HG03432 (cell line): ENCODE data around the gene SMARCA4.

Source experiments
- ATAC-seq: cut with Tn5 transposase; IDR thresholded peaks from one replicate; pipeline ENCODE4 v1.9.1; 2021; ENCODE audit warnings: mild to moderate bottlenecking, moderate library complexity; ENCODE audit not compliant: unreplicated experiment

The SMARCA4 gene

DNA sequence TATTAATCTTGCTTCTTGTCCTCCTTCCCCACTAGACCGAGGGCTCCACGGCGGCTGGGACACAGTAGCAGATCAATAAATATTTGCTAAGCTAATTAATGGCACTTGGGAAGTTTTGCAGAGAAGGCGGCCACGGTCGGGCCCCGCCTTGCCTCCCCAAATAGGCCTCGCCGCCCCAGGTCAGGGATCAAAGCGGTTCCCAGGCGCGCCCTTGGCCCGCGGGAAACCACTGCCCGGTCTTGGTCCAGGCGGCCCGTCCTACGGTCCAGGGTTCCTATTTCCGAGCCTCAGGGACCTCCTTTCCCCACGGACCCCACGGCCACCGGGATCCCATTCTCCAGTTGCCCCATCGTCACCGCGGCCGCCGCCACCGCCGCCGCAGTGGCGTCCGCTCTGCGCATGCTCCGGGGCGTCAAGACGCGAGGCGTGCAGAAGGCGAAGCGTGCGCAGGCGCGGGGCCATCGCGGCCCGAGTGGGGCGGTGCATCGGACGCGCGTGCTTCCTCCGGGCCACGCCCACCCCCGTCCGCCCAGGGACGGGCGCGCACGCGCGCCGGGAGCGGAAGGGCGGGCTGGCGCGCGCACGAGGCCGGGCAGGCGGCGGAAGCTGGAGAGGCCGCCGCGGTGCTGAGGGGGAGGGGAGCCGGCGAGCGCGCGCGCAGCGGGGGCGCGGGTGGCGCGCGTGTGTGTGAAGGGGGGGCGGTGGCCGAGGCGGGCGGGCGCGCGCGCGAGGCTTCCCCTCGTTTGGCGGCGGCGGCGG is at the start of gene SMARCA4:
SMARCA4 (plus strand) TSS at position 717 of the 759 bp plus-strand sequence. CDS start 23,122 bp downstream, outside the sequence.
- peak; percentile 79 for ATAC-seq

DNA sequence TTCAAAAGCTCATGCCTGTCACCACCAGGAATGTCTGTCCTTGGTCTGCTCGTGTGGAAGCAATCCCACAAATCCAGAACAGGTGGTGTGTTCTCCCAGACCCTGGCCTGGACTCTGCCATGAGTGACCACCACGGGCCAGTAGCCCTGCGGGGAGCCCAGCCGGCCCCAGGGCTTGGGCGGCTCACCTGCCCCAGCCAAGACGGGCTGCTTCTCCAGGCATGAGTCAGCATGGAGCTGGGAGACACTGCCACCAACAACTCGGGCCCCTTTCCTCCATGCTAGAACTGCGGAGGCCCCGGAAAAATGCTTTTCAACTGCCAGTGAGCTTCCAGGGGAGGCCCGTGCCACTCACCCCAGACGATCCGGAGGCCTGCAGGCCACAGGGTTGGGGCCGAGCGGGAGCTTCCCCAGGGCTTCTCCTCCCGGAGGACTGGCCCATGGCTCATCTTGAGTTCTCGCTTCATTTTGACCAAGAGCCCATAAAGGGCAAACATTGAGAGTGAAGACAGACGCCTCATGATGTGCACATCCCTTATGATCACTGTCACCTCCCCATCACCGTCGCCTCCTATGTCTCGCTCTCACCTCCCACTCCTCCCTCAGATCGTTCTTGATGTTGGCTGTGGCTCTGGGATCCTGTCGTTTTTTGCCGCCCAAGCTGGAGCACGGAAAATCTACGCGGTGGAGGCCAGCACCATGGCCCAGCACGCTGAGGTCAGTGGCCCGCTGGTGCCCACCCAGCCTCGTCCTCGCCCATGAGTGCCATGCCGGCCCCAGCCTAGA is 49.1 kb upstream of the SMARCA4 start:
- no peak for ATAC-seq

DNA sequence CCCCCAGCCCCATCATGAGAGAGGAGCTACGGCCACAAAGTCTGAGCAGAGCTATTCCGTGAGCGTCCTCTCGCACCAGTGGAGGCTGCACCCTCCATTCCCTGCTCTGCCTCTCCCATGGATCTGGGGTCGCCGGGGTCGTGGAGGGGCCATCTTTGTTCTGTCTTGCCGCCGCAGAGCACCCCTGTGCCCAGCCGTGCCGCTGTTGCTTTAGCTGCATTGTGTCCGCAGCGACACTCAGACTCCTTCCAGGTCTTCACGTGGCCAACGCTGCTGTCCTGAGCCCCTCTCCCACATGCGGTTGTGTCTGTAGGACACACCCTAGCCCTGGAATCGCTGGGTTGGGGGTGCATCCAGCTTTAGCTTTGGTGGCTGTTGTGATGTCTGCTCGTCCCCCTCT is 48.2 kb upstream of the SMARCA4 start:
- ATAC-seq, result no peak

DNA sequence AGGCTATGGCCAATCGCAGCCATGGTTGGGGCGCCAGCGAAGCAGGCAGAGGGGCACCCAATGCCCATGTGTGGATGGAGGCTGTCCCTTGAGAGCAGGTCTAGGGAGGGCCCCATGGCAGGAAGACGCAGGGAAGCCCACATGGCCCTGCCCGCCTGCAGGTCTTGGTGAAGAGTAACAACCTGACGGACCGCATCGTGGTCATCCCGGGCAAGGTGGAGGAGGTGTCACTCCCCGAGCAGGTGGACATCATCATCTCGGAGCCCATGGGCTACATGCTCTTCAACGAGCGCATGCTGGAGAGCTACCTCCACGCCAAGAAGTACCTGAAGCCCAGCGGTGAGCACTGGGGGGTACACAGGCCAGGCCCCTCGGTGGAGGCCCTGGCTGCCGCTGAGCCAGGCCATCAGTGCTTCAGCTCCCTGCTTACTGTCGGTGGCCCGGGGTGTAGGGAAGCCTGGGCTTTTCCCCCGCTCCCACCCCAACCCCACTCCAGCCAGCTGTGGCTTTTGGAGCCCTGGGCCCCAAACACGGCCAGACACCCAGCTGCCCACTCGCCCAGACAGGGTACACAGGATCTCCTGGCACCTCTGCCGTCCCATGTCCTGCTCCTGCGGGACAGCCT is 47.0 kb upstream of the SMARCA4 start:
- ATAC-seq, result no peak

DNA sequence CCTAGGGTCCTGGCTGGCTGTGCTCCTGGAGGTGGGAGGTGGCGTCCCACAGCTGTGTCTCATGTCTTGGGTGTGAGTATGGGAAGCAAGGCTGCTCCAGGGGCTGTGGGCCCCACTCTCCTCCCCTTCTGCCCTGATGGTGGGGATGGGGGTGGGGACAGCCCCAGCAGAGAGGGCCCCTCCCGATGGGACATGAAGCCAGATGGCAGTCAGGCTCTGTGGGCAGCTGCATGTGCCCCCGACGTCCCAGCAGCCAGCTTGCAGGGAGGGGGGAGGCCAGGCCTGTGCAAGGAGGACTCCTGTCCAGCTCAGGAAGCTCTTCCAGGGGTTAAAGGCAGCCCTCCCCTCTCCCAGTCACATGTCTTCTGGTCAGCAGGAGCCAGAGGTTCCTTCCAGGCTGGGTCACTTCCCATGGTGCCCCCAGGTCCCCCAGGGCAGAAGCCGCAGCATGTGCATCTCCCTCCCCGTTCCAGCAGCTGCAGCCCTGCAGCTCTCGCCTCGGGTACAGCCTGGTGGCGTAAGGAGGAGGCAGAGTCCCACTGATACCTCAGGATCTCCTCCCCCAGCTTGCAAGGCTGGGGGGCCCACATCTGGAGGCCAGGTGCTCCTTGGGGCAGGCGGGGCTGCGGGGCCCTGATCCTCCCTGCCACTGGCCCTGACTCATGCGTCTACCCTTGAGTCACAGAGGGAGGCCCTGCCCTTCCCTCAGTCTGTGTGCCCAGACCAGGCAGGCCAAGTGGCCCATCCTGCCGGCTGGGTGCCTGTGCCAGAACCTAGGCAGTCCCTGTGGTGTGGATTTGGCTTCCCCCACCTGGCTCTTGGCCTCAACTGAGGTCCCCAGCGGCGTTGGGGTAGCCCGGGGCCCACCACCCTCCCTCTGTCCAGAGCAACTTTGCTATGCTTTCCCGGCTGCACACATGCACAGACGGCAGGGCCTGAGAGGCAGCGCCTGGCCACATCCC is 45.4 kb upstream of the SMARCA4 start:
- ATAC-seq, result no peak

DNA sequence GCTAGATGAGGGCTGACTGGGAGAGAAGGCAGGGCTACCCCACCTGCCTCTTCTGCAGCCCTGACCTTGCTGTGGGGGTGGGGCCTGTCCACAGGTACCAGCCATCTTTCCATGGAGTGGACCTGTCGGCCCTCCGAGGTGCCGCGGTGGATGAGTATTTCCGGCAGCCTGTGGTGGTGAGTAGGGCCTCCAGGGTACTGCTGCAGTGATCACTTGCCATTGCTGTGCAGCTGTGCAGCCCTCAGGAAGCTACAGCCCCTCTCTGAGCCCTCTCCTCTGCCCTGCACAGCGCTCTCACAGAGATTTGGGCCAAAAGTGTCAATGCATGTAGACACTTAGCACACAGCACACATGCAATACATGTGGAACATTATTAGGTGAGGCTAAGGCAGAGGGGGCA is 44.2 kb upstream of the SMARCA4 start:
- no peak for ATAC-seq

DNA sequence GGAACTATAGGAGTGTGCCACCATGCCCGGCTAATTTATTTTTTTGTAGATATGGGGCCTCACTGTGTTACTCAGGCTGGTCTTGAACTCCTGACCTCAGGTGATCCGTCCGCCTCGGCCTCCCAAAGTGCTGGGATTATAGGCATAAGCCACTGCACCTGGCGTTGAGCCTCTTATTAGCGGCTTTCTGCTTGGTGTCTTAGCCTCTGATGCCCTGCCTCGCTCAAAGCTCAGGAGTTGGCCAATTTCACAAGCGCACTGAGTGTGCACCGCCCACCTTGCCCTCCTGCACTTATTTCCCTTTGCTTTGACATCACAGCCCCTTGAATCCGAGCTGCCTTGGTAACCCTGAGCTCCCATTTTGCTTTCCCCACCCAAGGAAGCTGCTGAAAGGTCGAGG is 42.5 kb upstream of the SMARCA4 start:
- no peak for ATAC-seq

DNA sequence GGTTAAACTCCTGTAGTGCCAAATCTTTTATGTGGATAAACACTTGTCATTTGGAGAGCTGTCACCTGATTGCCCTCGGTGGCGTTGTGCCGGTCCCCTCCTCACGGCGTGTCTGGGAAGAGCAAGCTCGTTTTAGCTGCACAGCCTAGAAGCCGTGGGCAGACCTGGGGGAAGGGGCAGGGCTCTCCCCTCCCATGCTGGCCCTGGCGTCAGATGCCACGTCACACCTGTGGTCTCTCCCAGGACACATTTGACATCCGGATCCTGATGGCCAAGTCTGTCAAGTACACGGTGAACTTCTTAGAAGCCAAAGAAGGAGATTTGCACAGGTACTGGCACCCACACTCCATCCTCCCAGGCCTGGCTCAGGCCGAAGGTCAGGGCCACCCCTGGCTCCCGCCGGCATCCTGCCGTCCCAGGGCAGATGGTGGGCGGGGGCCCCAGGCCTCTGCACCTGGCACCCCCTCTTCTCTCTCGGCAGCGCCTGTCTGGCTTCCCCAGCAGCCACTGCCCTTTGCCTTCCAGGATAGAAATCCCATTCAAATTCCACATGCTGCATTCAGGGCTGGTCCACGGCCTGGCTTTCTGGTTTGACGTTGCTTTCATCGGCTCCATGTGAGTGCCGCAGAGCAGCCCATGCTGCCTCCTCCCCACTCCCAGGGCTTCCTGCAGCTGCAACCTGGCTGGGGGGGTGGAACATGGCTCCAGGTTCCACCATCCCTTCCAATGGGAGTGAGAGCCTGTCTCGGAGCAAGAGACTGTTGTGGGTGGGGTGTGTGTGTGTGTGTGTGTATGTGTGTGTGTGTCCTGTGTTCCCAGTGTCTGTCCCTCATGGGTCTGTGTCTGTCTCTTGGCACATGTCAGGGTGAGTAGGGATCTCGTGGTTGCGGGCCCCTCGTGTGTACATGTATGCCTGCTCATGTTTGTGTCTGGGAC is 41.2 kb upstream of the SMARCA4 start:
- ATAC-seq, result no peak

DNA sequence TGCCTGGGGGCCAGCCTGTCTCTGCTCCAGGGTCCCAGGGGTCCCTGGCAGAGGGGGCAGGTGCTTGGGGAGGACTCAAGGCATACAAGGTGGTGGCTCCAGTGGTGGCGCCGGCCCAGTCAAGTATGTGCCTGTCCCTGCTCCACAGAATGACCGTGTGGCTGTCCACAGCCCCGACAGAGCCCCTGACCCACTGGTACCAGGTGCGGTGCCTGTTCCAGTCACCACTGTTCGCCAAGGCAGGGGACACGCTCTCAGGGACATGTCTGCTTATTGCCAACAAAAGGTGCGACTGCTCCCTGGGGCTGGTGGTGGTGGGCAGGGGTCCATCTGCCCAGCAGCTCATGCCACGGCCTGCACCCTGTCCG is 40.6 kb upstream of the SMARCA4 start:
- ATAC-seq, result no peak

DNA sequence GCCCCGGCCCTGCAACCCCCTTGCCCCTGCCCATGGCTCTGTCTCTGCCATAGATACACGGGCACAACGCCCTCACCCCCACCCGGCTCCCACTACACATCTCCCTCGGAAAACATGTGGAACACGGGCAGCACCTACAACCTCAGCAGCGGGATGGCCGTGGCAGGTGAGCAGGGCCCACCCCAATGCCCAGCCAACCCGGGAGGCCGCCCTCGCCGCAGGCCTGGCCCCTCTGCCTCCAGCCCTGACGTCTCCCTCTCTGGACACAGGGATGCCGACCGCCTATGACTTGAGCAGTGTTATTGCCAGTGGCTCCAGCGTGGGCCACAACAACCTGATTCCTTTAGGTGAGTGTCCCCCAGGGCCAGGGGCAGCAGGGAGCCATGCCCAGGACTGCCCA is 40.0 kb upstream of the SMARCA4 start:
- no peak for ATAC-seq

DNA sequence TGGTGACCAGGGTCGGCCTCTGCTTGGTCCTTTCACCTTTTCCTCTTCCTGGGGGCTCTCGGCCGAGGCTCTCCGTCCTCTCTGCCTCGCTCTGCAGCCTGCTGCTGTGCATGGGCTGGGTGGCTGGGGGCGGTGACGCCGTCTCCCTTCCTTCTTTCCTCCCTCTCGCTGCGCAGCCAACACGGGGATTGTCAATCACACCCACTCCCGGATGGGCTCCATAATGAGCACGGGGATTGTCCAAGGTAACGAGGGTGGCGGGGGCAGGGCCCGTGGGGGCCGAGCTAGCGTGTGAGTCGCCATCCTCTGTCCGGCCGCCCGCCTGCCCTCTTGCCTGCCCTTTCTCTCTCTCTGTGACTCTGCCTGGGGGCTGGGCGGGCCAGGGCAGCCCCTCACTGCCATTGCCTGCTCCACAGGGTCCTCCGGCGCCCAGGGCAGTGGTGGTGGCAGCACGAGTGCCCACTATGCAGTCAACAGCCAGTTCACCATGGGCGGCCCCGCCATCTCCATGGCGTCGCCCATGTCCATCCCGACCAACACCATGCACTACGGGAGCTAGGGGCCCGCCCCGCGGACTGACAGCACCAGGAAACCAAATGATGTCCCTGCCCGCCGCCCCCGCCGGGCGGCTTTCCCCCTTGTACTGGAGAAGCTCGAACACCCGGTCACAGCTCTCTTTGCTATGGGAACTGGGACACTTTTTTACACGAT is 39.5 kb upstream of the SMARCA4 start:
- no peak for ATAC-seq

DNA sequence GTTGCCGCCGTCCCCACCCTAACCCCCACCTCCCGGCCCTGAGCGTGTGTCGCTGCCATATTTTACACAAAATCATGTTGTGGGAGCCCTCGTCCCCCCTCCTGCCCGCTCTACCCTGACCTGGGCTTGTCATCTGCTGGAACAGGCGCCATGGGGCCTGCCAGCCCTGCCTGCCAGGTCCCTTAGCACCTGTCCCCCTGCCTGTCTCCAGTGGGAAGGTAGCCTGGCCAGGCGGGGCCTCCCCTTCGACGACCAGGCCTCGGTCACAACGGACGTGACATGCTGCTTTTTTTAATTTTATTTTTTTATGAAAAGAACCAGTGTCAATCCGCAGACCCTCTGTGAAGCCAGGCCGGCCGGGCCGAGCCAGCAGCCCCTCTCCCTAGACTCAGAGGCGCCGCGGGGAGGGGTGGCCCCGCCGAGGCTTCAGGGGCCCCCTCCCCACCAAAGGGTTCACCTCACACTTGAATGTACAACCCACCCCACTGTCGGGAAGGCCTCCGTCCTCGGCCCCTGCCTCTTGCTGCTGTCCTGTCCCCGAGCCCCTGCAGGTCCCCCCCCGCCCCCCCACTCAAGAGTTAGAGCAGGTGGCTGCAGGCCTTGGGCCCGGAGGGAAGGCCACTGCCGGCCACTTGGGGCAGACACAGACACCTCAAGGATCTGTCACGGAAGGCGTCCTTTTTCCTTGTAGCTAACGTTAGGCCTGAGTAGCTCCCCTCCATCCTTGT is 38.8 kb upstream of the SMARCA4 start:
- no peak for ATAC-seq

DNA sequence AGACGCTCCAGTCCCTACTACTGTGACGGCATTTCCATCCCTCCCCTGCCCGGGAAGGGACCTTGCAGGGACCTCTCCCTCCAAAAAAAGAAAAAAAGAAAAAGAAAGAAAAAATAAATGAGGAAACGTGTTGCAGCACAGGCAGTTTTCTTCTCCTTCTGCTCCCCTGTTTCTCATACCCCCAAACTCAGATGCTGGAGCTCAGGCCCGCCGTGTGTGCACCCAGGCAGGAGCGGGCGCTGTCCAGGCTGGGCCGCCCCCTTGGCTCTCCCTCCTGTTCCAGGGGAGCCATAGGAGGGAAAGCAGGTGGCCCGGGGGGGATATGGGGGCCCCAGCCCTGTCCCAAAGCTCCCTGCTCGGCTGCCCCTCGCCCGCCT is 38.2 kb upstream of the SMARCA4 start:
- no peak for ATAC-seq

DNA sequence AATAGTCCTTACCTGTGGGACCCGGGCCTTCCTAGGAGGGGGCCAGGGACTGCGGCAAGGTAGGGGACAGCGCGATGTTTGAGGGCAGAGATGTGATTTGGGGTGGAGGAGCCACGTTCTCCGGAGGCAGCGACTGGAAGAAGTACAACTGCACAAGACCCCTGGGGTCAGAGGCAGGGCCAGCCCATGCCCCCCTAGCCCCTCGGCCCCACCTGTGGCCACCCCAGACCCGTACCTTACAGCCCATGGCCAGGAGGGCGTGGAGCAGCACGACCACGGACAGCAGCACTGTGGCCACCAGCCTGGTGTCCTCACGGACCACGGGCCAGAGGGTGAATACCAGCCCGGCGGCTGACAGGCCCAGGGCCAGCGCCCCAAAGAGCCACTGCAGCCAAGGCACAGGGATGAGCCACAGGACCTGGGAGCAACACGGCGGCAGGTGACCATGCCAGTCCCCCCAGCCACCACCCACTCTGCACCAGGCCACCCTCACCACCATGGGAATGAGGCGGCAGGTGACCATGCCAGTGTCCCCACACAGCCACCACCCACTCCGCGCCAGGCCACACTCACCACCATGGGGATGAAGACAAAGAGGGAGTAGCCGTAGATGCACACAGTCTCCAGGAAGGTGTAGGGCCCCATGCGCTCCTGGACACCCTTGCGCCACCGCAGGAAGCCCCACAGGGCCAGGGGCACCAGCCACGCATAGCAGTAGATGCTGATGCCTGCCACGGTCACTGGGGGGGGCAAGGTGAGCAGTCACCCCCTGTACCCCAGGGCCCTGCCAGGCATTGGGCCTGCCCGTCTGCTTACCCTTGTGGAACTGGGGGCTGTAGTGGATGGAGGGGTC is 37.3 kb upstream of the SMARCA4 start:
- ATAC-seq, result no peak

DNA sequence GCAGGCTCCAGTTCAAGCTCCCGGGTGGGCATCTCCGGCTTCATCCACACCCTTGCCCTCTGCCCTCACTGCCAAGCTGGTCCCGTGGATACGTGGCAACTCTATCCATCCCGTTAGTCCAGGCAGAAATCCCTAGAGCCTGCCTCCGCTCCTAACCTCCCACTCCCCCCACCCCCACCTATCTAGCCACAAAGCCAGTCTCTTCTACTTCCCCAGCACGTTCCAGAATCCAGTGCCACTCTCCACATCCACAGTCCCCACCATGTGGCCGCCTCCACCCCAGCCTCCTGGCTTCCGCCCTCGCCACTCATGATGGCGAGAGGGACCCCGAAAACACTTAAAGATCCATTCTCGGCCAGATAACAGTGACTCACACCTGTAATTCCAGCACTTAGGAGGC is 36.2 kb upstream of the SMARCA4 start:
- no peak for ATAC-seq

DNA sequence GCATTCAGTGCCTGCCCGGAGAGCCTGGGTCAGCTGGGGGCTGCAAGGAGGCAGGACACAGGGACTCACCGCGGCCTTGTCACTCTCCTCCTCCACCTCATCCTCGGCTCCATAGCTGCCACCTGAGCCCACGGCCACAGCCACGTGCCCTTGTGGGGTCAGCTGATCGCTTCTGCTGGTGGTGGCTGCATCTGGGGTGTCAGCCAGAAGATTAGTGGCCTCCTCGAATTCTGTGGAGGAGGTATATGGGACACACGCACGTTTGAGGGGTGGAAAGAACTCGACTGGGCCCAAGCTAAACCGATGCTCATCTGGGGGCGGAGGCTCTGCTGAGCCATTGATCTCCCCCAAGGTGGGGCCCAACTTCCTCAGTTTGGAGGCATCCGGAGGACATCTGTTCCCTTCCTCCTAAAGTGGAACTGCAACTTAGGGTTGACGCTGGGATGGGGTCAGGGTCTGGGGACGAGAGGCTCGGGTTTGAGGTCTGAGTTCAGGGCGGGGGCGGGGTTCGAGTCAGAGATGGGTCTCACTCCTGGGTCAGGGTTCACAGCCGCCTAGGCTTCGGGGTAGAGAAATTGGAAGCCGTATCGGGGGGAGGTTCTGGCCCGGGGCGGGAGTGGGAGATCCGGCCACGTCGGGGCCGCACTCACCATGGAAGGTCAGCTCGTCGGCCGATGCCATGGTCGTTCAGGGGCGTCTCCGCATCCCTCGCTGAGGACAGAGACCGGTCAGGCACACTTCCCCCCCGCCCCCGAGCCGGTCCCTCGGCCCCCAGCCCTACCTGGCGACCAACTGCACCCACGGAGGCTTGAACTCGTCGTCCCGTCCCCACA is 32.9 kb upstream of the SMARCA4 start:
- ATAC-seq, result peak; percentile 11
